ENCODE measurements around the gene EGF.
"Not testable (repeated sequence)": the region's sequence is repeated elsewhere in the genome, so short reads cannot be mapped to it uniquely, and the experiment has no call there.

The EGF gene

DNA sequence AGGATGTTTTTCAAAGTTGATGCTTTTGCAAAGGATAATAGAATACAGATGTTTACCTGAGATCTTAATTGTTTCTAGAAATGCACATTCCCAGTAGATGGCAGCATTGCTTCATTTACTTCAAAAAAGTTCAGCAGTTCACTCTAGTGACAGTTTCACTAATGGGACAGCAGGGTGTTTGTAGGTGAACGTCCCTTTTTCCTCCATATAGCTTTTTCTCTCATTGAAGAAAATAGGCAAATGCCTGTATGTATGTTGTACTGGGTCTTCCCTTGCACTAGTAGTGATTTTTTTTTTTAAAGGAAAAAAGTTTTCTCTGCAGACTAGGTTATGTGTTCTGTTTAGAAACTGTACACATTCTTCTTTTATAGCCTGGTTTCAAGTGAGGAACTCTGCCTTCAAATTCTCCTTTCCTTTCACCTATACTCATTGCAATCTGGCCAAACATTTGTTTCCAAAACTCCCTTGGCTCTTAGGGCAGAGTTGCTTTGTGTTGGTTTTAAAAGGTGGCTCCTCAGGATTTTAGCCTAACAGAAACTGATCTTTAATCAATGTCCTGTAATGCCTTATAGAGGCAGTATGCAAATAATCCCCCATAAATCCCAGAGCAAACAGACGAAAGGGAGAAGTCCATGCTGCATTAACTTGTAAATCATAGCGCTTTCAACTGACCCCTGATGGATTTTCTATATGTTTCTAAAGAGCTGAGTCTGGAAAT, 86.3 kb downstream of the EGF start:
- no peak for DNase-seq

DNA sequence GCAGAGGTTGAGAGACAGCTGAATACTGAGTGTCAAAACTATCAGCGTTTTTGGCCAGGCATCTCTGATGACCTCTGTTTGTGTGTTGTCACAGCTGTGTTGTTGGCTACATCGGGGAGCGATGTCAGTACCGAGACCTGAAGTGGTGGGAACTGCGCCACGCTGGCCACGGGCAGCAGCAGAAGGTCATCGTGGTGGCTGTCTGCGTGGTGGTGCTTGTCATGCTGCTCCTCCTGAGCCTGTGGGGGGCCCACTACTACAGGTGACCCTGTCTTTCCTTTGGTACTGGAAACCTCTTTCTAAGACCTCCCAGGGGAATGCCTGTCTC, 86.9 kb downstream of the EGF start:
- no peak for DNase-seq

DNA sequence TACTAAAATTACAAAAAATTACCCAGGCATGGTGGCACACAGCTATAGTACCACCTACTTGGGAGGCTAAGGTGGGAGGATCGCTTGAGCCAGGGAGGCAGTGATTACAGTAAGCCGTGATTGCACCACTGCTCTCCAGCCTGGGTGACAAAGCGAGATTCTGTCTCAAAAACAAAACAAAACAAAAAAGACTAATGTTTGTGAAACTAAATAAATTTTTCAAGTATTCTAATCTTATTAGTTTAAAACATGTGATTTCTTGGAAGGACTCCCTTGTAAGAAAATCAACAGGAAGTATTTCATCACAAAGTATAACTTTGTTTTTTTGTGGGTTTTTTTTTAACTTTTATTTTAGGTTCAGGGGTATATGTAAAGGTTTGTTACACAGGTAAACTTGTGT, 89.6 kb downstream of the EGF start:
- no peak for DNase-seq

DNA sequence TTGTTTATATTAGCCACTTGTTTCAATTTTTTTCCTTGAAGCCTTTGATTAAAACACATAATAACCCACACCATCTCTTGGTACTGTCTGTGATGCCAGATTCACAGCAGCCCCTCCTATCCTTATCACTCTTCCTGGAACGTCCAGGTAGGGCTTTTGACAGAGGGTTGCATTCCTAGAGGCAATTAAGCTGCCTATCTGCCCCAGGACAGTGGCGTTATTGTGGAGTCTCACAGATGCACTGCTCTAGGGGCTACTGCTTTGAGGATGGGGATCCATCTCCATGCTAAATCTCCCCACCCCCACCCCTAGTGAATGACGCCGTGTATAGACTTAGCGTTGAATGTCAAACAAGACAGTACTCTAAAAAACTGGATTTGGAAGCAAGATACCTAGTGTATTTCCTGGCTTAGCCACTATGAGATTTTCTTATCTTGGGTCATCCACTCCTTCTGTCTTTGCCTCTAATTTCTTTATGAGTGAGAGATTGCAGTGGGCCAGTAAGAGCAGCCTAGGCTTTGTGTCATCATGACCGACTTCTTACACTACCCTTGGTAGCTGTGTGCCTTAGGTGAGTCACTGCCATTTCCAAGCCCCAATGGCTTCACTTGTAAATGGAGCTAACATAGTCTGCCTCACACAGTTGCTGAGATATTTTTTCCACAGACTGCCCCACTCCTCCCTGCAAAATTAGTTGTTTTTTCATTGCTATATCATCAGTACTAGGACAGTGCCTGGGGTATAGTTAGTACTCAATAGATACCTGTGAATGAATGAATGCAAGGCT, 90.9 kb downstream of the EGF start:
- DNase-seq = no peak

DNA sequence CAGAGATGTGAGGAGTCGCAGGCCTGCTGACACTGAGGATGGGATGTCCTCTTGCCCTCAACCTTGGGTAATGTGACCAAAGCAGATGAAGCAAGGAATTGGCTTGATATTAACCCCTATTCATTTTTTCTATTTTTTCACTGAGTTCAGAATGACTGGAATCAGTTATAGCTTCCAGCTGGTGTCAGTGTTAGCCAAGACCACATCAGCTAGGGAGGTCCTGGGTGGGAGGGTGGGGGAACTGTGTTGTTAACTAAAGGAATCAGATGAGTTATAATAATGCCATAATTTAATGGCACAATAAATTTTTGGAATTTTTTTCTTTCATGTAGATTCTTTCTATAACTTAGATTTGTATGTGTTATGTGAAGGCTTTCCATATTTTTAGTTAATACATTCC, 91.9 kb downstream of the EGF start:
- DNase-seq = no peak

DNA sequence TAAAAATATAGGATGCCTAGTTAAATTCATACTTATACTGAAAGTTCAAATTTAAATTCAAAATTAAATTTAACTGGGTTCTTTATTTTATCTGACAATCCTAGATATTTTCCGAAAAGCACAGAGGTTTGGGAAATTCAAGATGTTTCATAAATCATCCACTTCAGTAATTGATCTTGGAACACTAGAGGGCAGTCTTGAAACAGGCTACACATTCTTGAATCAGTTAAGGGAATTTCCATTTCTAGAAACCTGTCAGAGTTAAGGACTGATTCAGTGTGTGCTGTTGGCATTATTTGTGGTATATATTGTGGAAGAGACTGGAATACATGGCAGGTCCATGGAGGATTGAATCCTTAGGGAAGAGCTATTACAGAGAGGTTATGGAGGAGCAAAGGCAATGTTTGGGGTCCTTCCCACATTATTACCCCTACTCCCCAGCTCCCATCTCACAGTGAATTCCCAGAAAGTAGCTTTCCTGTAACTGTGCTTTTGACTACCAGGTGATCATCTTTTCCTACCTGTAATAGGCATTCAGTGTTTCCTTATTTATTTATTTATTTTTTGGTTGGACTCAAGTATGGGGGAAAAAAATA, 92.9 kb downstream of the EGF start:
- peak; percentile 4 for DNase-seq

DNA sequence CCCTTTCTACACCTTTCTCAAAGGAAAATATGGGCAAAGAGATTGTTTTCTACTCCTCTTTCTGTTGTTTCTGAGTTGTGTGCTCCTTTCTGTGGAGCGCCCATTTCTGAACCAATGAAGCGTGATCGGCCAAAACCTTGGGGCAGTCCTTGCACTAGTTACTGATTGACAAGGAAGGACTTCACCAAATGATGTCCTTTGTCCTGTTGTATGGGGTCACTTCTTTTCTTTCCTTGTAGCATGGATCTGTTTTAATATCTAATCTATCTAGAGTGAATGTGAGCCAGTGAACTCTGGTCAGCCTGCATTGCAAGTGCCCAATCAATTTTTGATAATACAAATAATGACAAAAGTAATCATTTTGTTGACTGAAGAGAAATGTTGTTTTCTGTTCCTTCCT, 94.5 kb downstream of the EGF start:
- DNase-seq = no peak

DNA sequence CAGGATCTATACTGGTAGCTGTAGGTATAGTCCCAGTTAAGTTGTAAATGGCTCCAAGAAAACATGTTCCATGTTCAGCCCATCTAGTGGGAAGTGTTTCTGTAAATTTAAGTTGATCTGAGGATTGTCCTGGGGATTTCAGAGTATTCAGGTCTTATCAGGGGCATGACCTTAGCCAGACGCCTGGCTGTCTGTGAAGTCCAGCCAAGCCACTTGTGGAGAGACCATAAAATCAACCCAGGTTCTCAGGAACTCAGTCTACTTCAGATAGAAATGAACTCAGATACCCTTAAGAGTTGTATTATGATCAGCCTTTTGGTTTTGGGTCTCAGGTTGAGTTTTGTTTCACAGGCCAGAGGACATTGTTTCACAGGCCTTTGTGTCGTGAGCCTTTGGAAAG, 95.9 kb downstream of the EGF start:
- DNase-seq = no peak

DNA sequence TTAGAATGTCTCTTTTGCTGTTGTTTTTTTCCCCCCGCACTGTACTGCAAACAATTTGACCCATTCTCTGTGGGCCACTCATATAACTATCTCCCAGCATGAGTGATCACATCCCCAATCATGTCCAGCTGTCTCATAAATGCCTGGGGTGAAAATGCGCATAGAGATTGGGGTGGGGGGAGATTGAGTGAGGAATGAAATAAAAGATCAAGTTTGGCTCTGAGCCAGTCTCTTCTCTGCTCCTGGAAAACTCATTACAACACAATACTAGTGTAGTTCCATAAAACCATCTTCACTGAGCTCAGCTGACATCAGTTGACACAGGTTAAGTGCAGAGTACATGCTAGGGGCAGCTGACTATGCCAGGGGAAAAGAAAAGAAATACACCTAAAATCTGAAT, 96.9 kb downstream of the EGF start:
- DNase-seq = no peak

DNA sequence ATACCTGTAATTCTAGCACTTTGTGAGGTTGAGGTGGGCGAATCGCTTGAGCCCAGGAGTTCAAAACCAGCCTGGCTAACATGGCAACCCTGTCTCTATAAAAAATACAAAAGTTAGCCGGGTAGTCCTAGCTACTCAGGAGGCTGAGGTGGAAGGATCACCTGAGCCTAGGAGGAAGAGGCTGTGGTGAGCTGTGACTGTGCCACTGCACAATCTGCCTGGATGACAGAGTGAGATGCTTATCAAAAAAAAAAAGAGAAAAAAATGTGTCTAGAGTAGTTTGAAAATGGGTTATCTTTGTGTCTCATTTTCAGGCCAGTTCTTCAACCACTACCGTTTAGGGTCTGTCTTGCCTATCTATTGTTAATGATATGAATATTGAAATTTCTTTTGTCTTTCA, 98.1 kb downstream of the EGF start:
- no peak for DNase-seq

DNA sequence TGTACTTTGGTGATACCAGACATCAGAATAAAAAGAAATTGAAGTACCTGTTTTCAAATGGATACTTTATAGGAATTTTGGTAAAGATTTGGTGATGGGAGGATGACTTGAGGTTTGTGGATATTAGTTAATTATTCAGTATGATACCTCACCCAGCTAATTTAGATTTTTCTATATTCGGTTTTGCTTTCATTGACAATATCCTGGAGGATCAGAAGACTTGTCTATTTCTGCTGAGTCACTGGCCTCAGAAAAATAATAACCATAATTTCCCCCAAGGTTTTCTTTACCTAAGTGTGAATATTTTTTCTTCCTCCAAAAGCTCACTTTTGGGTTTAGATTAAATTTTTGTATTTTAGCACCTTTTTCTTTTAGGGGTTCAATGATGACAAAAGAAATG, 100.2 kb downstream of the EGF start:
- no peak for DNase-seq

DNA sequence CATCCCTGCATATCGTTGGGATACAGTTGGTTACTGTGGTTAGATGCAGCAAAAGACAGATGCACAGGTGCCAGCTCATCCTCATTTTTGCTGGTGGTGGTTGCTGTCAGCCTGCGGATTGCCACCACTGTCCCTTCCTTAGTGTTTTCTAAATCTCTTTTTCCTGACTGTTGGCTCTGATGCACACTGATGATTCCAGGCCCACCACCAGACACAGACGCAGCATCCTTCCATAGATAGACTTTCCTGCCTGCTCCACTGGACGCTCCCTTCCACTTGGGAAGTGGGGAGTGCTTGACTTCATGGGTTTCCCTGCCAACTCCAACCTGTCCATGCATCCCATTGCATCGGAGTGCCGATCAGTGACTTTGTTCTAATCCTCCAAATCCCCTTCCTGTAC, 101.5 kb downstream of the EGF start:
- DNase-seq = no peak

DNA sequence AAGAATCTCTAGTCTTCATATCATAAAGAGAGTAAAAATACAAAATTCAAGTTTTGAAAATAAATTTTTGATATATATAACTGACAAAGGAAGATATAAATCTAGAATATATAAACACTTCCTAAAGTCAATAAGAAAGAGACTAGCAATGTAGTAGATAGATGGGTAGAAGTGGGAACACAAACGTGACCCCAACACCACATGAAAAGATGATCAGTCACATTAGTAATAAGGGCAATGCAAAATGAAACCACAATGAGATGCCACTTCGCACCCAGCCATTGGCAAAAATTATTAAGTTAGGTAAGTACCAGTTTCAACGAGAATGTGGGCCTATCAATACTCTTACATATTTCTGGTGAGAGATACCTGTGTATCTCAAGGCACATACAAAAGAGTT, 106.5 kb downstream of the EGF start:
- DNase-seq = no peak

DNA sequence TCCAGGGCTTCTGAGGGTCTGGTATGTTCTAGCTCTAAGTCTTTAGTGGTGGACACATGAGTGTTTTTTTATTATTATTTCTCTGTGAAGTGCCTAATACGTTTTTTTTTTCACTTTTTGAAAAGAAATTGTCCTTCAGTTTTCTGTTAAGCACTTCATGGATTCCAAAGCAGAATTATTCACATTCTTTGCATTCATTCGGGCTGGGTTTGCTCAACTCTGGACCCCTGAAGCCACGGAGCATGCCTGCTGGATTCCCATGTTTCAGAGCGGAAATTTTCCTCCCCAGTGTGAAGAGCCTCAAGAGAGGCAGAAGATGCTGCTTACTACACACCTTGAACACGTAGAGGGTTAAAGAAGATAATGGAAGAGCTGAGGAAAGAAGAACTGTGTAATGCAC, 107.5 kb downstream of the EGF start:
- DNase-seq = no peak

DNA sequence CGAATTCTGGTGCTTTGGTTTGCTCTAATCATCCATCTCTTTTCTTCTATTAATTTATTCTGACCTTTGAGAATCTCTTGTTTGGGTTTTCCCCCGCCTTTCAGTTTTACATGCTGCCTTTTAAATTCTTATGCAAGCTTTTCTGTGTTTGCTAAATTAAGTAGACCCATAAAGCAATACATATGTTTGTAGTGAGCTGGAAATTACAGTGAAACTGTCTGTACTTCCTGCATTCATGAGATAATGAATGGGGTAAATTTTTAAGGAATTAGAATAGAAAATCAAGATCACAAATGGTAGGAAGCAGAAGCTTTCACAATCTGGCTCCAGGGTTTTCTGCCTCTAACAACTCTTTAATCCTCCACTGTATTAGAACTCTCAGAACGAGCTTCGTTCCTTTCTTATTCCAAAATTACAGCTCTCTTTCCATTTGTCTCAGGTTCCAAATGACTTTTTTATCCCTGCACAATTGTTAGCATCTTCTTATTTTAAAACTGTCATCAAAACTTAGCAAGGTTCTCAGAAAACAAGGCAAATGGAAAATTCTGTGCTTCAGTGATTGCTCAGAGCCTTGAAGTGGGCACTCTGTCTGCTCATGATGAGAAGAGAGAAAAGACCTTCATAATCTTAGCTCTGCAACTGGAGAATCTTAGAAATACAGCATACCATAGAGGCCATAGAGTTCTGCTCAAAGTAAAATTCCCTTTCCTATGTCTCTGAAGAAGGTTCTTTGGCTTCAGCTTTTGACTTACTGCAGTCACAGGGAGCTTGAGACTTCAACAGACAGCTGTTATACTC, 108.2 kb downstream of the EGF start:
- DNase-seq = no peak

DNA sequence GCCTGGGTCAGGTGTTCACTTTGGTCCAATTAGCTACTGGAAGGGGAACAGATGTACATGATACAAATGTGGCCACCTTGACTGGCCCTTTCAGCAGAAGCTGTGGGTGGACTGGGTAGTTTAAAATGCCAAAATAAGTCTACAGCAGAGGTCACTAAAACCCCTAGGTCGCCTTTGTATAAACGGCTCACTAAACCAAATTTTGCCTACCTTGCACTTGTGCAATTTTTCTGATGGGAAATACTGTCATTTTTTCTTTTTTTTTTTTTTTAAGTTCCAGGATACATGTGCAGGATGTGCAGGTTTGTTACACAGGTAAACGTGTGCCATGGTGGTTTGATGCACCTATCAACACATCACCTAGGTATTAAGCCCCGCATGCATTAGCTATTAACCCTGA, 109.8 kb downstream of the EGF start:
- DNase-seq = no peak

DNA sequence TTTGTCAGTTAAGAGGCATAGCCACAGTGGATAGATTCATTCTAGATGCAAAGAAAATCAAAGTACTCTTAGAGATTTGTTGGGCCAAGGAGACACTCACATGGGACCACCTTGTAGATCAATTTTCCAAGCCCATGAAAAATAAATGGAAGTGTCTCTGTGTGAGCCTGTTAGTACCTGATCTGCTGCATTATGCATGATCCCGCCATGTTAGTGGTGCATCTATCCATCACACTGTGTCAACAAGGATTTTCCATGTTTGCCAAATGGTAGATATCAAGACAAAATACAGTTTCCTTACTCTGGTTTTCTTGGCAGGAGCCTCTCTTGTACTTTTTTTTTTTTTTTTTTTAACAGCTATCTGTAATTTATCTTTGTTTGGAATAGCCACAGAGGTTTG, 112.4 kb downstream of the EGF start:
- DNase-seq = no peak

DNA sequence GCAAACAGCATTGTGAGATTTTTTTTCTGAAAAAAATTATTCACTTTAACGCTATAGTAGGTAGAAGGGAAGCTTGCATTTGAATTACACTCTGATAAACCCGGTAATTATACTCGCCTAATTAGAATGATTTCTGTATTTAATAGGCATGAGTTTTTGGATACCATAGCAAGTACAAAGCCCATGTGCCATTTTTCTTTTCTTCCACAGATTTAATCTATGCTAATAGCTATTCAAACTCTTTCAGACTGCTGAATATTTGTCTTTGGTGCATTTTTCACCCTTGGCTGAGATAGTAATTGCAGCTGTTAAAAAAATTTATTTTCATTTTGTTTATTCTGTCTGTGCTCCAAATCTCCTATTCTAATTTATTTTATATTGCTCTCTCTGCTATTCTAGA, 113.0 kb downstream of the EGF start:
- DNase-seq = no peak

DNA sequence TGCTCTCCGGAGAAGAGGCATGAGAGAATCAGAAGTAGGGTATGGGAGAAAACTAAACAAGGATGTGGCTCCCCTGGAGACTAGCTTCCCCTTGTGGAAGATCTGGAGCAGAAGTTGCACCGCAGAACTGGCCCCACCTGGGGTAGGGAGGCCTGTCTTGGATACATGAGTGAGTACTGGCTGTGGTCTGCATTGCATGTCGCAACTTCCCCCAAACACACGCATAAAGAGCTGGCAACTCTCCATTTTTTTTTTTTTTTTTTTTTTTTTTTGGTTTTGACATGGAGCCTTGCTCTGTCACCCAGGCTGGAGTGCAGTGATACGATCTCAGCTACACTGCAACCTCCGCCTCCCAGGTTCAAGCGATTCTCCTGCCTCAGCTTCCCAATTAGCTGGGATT, 119.9 kb downstream of the EGF start:
- no peak for DNase-seq

DNA sequence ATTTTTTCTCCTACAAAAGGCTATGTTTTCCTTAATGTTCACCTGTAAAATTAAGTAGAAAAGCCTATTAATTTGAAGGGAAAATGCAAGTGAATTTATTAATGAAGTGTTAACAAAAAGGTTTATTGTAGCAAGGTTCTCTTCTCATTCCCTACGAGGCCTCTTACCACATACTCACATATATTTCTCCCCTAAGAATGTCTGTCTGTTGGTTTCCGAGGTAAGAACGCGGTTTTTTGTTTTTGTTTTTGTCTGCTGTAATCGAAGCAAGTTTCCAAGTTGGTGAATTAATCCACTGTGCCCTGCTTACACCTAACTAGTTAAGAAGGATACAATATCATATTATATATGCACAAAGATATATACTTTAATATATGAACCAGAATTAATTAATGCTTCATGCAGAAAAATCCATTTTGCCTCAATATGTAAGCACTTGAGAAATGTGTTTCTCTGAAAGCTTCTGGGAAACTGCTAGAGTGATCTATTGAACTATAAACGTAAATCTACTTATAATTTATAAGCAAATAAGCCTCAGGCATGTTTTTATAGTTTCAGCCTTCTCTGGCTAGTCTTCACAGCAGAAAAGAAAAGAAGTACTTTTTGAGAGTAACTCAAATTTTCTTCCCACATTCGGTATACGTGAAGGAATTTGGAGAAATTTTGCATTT, 120.8 kb downstream of the EGF start:
- no peak for DNase-seq

DNA sequence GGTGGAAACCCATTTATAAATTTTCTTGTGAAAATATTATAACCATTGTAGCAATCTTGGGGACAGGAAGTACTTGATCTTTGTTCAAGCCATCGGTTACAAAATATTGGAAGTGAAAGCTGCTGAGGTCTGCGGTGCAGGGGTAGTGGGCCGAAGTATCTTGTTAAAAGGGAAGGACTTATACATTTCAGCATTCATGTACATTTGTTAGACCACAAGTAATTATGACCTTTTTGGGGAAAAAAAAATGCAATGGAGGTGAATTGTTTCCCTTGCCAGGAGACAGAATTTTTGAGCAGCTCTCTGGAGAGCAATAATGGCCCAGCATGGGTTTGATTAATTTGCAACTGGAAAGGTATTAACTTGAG, 121.3 kb downstream of the EGF start:
- no peak for DNase-seq

DNA sequence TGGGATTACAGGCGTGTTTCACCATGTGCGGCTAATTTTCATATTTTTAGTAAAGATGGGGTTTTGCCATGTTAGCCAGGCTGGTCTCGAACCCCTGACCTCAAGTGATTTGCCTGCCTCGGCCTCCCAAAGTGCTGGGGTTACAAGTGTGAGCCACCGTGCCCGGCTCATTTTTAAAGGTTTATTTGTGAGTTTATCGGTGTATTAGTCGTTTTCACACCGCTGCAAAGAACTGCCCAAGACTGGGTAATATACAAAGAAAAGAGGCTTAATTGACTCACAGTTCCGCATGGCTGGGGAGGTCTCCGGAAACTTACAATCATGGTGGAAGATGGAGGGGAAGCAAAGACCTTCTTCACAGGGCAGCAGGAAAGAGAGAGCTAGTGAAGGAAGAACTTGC, 126.5 kb downstream of the EGF start:
- DNase-seq = not testable (repeated sequence)

DNA sequence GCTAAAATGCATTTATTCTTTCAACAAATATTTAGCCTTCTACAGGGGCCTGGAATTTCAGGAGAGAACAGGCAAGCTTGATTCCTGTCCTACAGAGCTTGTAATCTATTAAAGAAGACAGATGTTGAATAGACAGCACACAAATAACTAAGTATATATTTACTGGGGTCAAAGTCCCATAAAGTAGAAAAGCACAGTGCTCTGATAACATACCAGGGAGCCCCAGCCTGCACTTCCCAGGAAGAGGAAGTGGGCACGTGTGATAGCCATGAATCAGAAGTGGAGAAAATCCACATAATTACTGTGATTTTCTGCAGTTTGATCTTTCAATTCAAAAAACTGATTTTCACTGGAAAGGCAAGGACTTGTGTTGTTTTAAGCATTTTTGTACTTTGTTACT, 129.1 kb downstream of the EGF start:
- DNase-seq = no peak

All from NCI-H1436 treated with DMSO at 0.1 percent for 48 hours (cell line).